ENCODE results near the gene IL11RA. TPM values are rescaled to one million over a fixed set of nuclear protein-coding genes. Genes with fewer than 3 reads are reported as not detected.

IL11RA gene
- total and polyA plus RNA-seq, 2 donors (not counting 3 experiments of a cell fraction or from before 2014, with no cell fraction given), result 15.3 to 18.6 TPM

DNA sequence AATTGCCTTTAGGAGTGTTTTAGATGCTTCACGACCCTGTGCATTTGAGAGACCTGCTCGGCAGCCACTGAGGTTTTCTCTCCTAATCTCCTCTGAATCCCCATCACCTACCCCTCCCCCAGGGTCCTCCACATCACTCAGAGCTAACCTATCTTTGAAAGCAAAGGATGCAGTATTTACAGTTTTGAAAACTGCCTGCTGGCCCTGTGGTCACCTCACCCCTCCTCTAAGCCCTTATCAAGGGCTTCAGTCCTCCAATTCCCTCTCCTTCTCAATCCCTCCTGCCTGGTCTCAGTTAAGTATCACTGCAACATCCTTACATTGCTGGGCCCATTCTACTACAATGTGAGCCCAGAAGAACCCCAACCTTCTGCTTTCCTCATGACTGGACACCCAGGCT is 44.7 kb upstream of the IL11RA start:
- dilution Hi-C loops (cut with MboI; ENCODE audit: extremely low pct_ligation_motif_present, low sequenced_read_pairs), result no loop called here
- no peak for FAIRE-seq
- CTCF ChIA-PET, result interaction anchor here (5.4 to 5.8 kb wide), 4 partner anchors 14 to 204 kb away, joined by 40 to 104 read pairs (median 80); no protein-coding TSS in a partner anchor

More for the DNA sequence above, 44.7 kb upstream of the IL11RA start:
- Histone ChIP-seq H3K27ac (ENCODE audit: insufficient read depth, low read depth, low read length) (no peak overlapping the region), H4K20me1 (replicated peaks; ENCODE audit: control insufficient read depth, extremely low read depth, insufficient read depth, low read length) (no peaks in the 10 kb centered on the region), H3K27me3 (ENCODE audit: control insufficient read depth in 2 of 2, insufficient read depth in 2 of 2, low read length in 2 of 2) (peaks cover 0 to 10% of the 10 kb centered on the region in 2 experiments), H3K9me3 (replicated peaks; ENCODE audit: control insufficient read depth, insufficient read depth, low read length) (no peaks in the 10 kb centered on the region), H3K4me1 (ENCODE audit: control insufficient read depth, extremely low read depth, insufficient read depth, low read length) (peaks cover 9% of the 10 kb centered on the region), H3K4me3 (replicated peaks in 1 of 3; ENCODE audit: insufficient read depth in 1 of 3, low read depth in 1 of 3, low read length in 3 of 3) (no peak overlapping the region), H2AFZ (ENCODE audit: low read depth, low read length) (no peak overlapping the region), H3K36me3 (ENCODE audit: control insufficient read depth in 2 of 2, extremely low read depth in 1 of 2, insufficient read depth in 2 of 2, low read length in 2 of 2) (no peaks in the 10 kb centered on the region), H3K9me1 (replicated peaks; ENCODE audit: control insufficient read depth, extremely low read depth, insufficient read depth, low read length) (no peaks in the 10 kb centered on the region), H3K9ac (replicated peaks; ENCODE audit: extremely low read depth, insufficient read depth, low read length) (no peak overlapping the region), H3K79me2 (ENCODE audit: control insufficient read depth, insufficient read depth, low read length) (peaks cover 2% of the 10 kb centered on the region), H3K4me2 (ENCODE audit: insufficient read depth, low read length) (no peak overlapping the region)
- no peak for DNase-seq (ENCODE audit: low read depth, low spot score)
- intact Hi-C loops (cut with micrococcal nuclease), result no loop called here
- BruUV-seq (replicated peaks), result no TSS peak
- TF ChIP-seq, protein P1, sequence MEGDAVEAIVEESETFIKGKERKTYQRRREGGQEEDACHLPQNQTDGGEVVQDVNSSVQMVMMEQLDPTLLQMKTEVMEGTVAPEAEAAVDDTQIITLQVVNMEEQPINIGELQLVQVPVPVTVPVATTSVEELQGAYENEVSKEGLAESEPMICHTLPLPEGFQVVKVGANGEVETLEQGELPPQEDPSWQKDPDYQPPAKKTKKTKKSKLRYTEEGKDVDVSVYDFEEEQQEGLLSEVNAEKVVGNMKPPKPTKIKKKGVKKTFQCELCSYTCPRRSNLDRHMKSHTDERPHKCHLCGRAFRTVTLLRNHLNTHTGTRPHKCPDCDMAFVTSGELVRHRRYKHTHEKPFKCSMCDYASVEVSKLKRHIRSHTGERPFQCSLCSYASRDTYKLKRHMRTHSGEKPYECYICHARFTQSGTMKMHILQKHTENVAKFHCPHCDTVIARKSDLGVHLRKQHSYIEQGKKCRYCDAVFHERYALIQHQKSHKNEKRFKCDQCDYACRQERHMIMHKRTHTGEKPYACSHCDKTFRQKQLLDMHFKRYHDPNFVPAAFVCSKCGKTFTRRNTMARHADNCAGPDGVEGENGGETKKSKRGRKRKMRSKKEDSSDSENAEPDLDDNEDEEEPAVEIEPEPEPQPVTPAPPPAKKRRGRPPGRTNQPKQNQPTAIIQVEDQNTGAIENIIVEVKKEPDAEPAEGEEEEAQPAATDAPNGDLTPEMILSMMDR (IDR thresholded peaks at IDR 0.05; ENCODE audit: extremely low read depth in 1 of 2, insufficient read depth in 1 of 2, low read depth in 1 of 2, low read length in 2 of 2), result no peak
- TF ChIP-seq, protein P2, sequence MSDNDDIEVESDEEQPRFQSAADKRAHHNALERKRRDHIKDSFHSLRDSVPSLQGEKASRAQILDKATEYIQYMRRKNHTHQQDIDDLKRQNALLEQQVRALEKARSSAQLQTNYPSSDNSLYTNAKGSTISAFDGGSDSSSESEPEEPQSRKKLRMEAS (IDR thresholded peaks at IDR 0.05; ENCODE audit: insufficient read depth, insufficient read length), result no peak
- TF ChIP-seq GATA2 (IDR thresholded peaks at IDR 0.05; ENCODE audit: insufficient read depth, insufficient read length, low read depth, low read length), result no peak
- TF ChIP-seq JUN (IDR thresholded peaks at IDR 0.05; ENCODE audit: borderline replicate concordance, insufficient read depth, insufficient read length, low read depth), result no peak
- TF ChIP-seq POLR2A (IDR thresholded peaks at IDR 0.05; ENCODE audit: low read depth, low read length), result no peak
- TF ChIP-seq MYC (IDR thresholded peaks at IDR 0.05; ENCODE audit: low read depth, low read length), result no peak
- TF ChIP-seq EZH2 (IDR thresholded peaks at IDR 0.05; ENCODE audit: borderline replicate concordance, low read depth, low read length, severe bottlenecking), result no peak
- TF ChIP-seq FOS (IDR thresholded peaks at IDR 0.05; ENCODE audit: borderline replicate concordance, insufficient read depth, low read length), result no peak
- no peak for TF ChIP-seq POLR2AphosphoS5 (IDR thresholded peaks at IDR 0.05; ENCODE audit: insufficient read depth, low read depth, low read length)
- POLR2A ChIA-PET, result no interaction called here
